DMS153 treated with DMSO at 0.1 percent for 48 hours (cell line): Measurements from ENCODE around the gene HSD17B7.
"Not testable (repeated sequence)": the region's sequence is repeated elsewhere in the genome, so short reads cannot be mapped to it uniquely, and the experiment has no call there.

Experiments used
- DNase-seq: peaks from one replicate; lab custom pipeline; 2025; ENCODE audit not compliant: unreplicated experiment; lab: John Stamatoyannopoulos, UW

HSD17B7 gene

DNA sequence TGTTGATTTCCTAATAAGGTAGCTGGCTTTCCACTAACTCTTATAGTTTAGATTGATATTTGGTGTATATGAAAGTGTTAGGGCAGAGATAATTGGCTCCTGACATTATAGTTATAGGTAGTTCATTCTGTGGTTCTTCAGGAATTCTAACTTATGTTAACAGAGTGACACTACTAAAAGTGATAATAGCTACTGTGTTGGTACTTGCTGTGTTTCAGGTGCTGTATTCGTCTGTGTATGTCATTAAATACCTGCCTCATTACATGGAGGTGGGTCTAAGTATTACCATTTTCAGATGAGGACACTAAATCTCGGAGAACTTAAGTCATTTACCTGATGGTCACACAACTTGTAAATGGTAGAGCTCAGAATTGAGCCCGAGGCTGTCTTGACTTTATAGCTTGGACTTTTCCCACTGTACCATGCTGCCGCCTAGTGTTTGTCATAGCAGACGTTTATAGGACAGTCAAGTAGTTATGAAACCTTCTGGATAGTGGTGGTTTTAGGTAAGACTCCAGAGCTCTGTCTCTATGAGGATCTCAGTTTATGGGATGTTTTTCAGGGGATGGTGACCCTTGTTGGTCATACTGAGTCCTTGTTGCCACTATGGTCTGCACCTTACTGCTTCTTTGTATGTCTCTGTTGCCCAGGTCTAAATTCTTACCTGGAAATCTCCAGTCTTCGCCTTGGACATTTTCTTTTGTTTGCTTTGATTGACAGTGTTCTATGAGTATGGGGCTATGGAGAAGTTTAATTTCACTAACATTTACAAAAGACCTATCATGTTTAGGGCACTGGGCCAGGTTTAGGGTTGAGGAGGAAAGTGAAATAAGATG is 9.7 kb downstream of the HSD17B7 start:
- peak; percentile 81 for DNase-seq

DNA sequence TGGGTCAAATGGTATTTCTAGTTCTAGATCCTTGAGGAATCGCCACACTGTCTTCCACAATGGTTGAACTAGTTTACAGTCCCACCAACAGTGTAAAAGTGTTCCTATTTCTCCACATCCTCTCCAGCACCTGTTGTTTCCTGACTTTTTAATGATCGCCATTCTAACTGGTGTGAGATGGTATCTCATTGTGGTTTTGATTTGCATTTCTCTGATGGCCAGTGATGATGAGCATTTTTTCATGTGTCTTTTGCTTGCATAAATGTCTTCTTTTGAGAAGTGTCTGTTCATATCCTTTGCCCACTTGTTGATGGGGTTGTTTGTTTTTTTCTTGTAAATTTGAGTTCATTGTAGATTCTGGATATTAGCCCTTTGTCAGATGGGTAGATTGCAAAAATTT is 17.0 kb downstream of the HSD17B7 start:
- not testable (repeated sequence) for DNase-seq

DNA sequence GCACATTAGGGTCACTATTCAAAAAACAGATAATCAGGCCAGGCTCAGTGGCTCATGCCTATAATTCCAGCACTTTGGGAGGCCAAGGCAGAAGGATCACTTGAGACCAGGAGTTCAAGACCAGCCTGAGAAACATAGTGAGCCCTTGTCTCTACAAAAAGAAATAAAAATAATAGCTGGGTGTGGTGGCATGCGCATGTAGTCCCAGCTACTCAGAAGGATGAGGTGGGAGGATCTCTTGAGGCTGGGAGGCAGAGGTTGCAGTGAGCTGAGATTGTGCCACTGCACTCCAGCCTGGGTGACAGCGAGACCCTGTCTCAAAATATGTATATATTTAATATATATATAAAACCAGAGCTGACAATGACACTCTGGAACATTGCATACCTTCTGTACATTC is 21.9 kb downstream of the HSD17B7 start:
- DNase-seq, result not testable (repeated sequence)

DNA sequence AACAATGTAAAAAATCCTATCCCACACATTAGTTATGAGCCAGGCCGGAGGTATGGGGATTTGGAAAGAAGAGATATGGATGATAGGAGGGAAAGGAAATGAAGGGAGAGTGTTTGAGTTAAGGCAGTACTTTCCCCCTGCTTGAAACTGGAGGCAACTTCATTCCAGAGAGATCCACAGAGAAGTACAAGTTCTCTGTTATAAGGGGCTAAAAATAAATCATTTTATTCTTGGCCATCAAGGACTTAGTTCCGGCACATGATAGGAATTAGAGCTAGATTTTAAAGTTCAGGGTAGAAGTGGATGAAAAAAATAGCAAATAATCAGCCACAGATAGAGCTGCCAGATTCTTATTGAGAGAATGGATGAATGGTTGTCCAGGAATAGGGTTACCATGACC is 27.6 kb downstream of the HSD17B7 start:
- DNase-seq, result not testable (repeated sequence)

DNA sequence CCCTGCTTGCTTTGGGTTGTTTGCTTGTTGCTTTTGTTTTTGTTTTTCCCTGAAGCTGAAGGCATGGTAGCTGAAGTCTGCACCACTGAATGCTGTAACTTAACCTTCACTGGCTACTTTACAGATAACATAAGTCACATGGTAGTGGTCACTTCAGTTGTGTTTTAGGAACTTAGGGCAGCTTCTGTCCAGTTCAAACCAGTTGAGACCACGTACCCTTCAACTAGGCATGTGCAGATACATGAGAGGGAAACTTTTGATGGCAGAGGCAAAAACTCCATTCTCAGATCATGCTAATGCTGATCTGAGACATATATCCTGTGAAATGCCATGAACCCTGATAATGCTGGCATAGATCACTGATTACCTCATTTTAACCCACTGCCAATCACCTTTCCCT is 28.2 kb downstream of the HSD17B7 start:
- DNase-seq, result not testable (repeated sequence)

DNA sequence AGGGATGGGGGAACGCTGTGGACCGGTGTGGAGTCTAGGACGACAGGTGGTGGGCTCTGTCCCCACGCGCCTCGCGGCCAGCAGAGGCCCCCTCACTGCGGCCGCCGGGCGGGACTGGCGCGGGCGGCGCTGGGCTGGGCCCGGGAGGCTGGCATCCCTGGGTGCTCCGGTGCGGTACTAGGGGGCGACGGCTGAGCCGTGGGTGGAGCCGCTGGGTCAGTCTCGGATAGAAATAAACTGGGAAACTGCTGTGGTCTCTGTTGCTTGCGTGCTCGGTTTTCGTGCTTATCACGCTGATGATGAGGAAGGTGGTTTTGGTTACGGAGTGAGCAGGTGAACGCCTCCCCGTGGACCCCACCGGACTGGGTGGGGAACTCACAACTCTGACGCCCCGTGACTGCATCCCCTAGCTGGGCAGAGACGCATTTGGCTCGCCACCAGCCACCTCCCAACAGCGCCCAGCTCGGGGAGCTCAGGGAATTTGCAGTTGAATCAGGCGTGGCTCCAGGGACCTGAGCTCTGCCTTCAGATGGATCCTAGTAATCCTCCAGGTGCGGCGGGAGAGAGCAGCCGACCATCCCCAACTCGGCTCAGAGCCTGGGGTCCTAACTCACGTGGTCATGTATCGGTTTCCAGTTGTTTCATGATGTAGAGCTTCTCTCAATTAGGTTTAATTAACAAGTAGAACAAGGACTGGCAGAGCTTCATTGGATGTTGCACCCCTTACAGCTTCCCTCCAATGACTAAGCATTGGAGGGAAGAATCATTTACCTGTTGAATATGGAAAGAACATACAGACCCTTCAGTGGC is 32.1 kb downstream of the HSD17B7 start:
- peak; percentile 48 for DNase-seq

DNA sequence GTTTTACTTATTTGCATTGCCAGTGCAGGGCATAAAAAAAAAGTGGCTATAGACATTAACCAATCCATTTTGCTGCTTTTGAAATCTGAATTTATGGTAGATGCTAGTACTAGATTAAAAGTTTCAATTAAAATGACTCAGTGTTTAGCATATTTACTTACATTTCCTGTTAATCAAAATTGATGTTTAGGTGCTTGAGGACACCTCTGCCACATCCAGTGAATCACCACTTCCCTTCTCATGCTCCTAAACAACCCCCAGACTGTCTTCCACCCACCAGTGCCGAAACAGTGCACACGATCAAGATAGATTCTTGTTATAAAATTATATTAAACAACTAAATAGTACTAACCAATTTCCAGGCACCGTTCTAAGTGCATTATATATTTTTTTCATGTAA is 32.7 kb downstream of the HSD17B7 start:
- DNase-seq, result no peak

DNA sequence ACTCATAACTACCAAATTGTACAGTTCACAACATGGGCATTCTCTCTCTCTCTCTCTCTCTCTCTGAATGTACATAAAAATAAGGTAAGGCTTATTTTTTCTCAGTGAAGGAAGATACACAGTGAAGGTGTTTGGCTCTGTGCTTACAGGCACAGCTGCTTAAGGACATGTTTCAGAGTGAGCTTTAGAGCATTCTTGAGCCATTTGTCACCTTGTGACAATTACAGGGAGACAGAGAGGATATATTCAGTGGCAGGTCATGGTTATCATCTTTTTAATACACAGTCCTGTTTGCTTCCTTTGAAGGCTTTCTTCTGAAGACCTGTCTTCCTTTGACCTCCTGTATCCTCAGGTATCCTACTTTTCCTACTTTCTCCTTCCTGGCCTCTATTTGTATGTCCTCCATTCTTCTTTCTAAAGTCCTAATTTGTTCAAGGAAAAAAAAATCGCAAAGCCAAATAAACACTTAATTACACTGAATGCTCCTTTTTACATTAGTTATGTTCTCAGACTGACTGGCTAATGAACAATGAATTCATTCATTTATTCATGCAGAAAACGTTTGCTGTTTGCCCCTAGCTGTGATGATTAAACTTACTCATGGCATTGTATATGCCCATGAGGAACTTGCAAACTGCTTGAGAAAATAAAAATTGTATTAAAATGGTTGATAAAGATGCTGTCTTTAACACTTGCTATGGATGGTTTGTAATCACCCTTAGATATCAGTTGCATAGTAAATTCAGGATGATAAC is 33.4 kb downstream of the HSD17B7 start:
- DNase-seq, result no peak

DNA sequence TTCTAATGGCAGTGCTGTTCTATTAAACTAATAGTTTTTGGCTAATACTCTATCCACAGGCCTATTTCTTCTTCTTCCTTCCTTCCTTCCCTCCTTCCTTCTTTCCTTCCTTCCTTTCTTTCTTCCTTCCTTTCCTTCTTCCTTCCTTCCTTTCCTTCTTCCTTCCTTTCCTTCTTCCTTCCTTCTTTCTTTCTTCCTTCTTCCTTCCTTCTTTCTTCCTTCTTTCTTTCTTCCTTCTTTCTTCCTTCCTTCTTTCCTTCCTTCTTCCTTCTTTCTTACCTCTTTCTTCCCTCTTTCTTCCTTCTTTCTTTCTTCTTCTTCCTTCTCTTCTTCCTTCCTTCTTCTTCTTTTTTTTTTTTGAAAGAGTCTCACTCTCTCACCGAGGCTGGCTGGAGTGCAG is 38.8 kb downstream of the HSD17B7 start:
- DNase-seq, result no peak

DNA sequence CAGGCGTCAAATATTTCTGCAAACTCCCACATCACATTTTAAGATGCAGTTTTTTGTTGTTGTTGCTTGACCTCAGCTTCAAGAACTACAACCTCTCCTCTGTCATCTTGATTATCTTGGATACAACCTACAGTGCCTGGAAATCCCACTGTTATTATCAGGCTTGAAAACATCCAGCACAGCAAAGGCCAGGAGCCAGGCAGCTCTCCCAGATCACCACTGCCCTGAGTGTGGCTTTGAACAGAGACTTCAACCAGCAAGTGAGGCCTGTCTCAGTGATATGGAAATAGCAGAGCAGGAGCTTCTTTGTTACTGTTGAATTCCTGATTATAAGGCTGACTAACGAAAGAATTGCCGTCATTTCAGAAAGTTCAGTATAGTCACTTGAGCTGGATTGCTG is 42.0 kb downstream of the HSD17B7 start:
- no peak for DNase-seq

DNA sequence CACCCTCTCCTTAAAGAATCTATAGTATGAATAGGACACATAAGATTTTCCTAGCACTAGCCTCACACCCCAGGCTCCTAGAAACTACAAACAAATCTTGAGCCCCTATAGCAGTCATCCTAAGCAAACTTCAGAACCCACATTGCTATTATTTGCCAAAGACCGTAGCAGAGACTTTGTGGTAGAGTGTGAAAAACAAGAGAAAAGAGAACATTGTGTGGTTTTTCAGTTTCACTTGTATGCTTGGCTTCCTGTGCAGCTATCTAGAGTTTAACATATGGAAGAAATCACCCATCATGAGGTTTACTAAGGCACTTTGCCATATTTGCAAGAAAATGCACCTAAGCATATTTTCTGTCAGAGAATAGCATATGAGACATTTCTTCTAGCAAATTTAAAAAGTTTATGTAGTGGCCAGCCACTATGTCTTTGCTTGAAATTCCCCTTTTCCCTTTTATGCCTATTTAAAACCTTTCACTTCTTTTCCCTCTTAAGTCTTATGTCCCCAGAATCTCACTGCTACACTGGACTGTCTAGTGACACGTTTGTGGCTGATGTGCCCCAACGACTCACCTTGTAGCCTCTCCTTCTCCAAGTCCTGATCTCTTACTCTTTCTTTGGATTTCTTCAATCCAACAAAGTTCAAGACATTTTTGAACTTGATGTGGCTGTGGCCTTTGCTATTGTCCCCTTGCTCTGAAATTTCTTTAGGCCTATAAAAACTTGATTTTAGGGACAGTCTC is 44.8 kb downstream of the HSD17B7 start:
- DNase-seq, result no peak

DNA sequence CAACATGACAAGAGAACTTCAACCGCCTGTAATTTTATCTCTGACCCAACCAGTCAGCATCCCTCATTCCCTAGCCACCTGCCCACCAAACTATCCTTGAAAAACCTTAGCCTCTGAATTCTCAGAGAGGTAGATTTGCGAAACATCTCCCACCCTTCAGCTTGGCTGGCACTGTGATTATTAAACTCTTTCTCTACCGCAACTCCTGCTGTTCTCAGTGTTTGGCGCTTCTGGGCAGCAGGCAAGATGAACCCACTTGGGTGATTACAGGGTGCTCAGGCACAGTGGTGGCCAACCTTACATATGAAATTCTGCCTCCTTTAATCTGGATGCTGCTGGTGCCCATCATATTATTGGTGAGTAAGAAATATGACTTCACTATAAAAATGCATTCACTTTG is 48.4 kb downstream of the HSD17B7 start:
- DNase-seq, result no peak

DNA sequence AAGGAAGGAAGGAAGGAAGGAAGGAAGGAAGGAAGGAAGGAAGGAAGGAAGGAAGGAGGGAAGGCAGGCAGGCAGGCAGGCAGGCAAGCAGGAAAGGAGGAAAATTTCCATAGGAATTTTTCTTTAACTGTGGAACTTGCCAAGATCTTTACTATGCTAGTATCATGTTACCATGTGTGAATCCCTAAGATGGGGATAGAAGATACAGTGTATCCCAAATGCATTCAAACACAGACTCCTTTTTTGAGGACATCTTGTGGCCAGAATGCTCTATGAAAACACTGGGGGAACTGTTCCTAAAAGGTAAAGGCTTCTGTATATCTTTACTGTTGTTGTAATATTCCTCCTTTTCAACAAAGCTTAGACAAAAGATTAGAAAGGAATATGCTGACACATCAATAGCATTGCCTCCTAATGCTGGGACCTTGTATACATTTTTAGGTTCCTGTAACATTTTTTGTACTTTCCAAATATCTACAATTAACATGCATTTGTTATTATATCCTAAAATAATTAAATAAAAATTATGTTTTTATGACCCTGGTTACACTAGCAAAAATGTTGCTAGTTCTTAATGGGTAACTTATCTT is 49.8 kb downstream of the HSD17B7 start:
- DNase-seq, result no peak

DNA sequence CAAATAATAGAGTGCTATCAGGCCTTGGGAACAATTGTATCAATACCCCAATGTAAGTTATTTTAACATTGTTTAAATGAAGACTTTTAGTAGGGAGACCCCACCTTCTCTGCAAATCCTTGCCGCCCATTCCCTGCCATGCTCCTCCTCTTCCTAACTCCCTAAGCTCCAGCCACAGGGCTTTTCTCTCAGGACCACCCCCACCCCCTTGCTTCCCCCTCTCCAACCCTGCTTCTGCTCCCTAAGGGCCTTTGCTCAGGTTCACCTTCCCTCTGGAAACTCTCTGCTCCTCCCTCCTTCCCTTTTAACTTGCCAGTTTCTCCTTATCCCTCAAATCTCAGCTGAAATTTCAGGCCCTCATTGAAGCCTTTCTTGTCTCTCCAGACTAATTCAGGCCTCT is 53.7 kb downstream of the HSD17B7 start:
- no peak for DNase-seq

DNA sequence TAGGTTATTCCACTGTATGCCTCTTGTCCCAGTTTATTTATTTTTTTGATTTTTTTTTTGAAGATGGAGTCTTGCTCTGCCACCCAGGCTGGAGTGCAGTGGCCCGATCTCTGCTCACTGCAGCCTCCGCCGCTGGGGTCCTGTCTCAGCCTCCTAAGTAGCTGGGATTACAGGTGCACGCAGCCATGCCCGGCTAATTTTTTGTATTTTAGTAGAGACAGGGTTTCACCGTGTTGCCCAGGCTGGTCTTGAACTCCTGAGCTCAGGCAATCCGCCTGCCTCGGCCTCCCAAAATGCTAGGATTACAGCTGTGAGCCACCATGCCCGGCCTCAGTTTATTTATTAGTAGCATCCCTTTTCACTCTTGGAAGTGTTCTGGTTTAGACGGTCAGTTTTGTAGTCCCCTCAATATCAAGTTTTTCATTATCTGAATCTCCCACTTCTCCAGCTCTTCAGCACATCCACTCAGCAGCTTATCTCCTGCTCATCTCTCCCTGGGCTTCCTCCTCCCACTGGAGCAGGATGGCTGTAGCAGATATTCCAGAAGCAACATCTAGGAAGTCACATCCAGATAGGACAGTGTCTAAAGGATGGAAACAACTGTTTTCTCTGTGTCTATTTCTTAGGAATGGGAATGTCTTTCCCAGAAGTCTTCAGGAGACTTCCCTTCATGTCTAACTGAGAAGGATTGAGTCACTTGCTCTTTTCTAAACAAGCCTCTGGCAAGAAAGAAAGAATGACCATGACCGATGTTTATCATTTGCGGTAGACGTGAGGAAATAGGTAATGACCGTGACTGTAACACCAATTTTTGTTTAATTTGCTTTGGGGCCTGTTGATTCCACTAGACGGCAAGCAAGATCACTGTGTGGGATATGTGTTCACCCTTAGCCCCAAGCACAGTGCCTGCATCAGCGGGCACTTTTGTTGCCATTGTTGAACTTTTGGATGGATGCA is 56.0 kb downstream of the HSD17B7 start:
- no peak for DNase-seq

DNA sequence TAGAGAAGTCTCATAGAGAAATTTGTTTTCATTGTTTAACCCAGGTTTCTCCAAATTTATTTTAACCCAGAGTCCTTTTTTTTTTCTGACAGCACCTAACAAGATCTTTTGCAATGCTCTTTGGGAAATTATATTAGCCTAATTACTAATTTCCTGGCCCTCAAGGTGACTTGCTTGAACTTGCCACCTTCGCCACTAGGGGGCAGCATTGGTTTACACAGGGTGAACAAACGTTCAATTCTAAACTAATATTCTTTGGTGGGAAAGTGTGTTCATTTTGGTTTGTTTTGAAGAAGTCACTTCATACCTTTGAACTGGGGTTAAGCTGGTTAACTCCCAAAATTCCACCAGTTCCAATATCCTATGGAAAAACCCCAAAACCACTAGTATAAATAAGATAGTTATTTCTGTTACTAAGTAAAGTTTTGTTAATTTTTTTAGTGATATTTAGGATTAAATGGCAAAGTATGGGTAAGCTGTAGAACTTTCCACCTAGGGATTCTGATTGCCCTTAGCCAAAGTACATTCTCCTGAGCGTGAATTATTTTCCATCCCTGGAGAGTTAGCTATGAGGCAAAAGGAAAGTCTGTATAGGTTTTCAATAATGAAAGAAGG is 57.4 kb downstream of the HSD17B7 start:
- peak; percentile 90 for DNase-seq

DNA sequence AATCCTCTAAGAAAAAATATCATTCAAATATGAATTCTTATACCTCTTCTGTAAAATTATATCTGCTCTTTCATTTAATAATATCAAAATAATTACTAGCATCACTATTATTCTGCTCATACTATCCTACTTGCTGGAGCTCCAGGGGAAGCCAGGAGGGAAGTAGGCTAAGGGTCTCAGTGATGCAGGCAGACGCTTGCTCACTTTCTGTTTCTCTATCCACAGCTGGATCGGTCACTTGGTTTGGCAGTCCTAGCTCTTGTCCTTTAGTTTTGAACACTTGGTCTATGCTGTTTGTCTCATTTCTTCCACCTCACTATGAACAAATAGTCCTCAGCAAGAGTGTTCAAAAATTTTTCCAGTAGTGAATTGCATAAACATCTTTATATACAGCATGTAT is 59.2 kb downstream of the HSD17B7 start:
- no peak for DNase-seq

DNA sequence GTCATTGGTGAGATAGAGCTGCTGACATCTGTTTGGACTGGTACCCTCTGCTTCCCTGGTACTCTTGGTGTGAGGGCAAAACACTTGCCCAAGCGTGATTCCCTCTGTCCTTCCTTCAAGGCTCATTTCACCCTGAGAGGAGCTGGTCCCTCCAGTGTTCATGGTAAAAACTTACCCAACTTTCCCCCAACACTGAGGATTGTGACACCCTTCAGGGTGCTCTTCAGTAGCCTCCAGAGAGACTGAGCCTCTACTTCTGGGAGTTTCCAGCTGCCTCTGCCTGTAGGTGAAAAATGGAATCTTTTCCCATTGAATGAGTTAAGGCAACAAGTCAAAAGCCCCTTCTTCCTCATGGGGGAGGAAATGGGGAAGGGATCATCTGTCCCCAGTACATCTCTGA is 60.8 kb downstream of the HSD17B7 start:
- DNase-seq, result no peak
